ENCODE results near the gene ARHGAP33. TPM values are rescaled to one million over a fixed set of nuclear protein-coding genes. Genes with fewer than 3 reads are reported as not detected.
"Not testable (repeated sequence)": the region's sequence is repeated elsewhere in the genome, so short reads cannot be mapped to it uniquely, and the experiment has no call there.

Gene ARHGAP33
- total RNA-seq, 3 donors from 2014 or later: 14.4 to 16.0 (median 14.6) TPM

GRCh38 chr19:35766571-35767104, 8.7 kb upstream of the ARHGAP33 start:
- Histone ChIP-seq H3K36me3 (ENCODE audit: low read depth) (no peaks in the 10 kb centered on the region), H3K9me3 (no peaks in the 10 kb centered on the region), H3K4me1 (ENCODE audit: low read depth) (no peaks in the 10 kb centered on the region), H3K4me3 (no peak overlapping the region)
- intact Hi-C loops (cut with DNase I, micrococcal nuclease): no loop called here
- ATAC-seq (peak; percentile 24), DNase-seq (no peak)
- no peak for TF ChIP-seq CTCF (IDR thresholded peaks at IDR 0.05)

GRCh38 chr19:35767288-35768081, 7.9 kb upstream of the ARHGAP33 start:
- H3K36me3 ChIP-seq (ENCODE audit: low read depth): no peaks in the 10 kb centered on the region
- no peak for TF ChIP-seq CTCF (IDR thresholded peaks at IDR 0.05)
- no peak for DNase-seq
- no peaks in the 10 kb centered on the region for H3K9me3 ChIP-seq
- ATAC-seq: peak; percentile 25
- intact Hi-C loops (cut with DNase I, micrococcal nuclease): no loop called here
- no peaks in the 10 kb centered on the region for H3K4me1 ChIP-seq (ENCODE audit: low read depth)
- no peak overlapping the region for H3K4me3 ChIP-seq

GRCh38 chr19:35768082-35768421, 7.3 kb upstream of the ARHGAP33 start:
- no peak for ATAC-seq
- no peak for TF ChIP-seq CTCF (IDR thresholded peaks at IDR 0.05)
- Histone ChIP-seq H3K4me3 (no peak overlapping the region), H3K9me3 (no peaks in the 10 kb centered on the region), H3K4me1 (ENCODE audit: low read depth) (no peaks in the 10 kb centered on the region), H3K36me3 (ENCODE audit: low read depth) (no peaks in the 10 kb centered on the region)
- DNase-seq: no peak
- intact Hi-C loops (cut with DNase I, micrococcal nuclease): no loop called here

GRCh38 chr19:35772362-35772761, 3.0 kb upstream of the ARHGAP33 start:
- ATAC-seq; intact Hi-C loops (cut with DNase I, micrococcal nuclease): not testable (repeated sequence)

GRCh38 chr19:35773020-35773806, 2.2 kb upstream of the ARHGAP33 start:
- DNase-seq (no peak), ATAC-seq (no peak)
- H3K9me3 ChIP-seq: no peaks in the 10 kb centered on the region
- H3K4me3 ChIP-seq: no peak overlapping the region
- no peaks in the 10 kb centered on the region for H3K36me3 ChIP-seq (ENCODE audit: low read depth)
- no peak for TF ChIP-seq CTCF (IDR thresholded peaks at IDR 0.05)
- no peaks in the 10 kb centered on the region for H3K4me1 ChIP-seq (ENCODE audit: low read depth)
- intact Hi-C loops (cut with DNase I, micrococcal nuclease): no loop called here

More at GRCh38 chr19:35772362-35772761, 3.0 kb upstream of the ARHGAP33 start:
- not testable (repeated sequence) for H3K4me3 ChIP-seq; H3K36me3 ChIP-seq (ENCODE audit: low read depth); H3K4me1 ChIP-seq (ENCODE audit: low read depth); DNase-seq; H3K9me3 ChIP-seq

Measured in mucosa of descending colon (tissue), 3 donors.